Daoy (cell line): ENCODE data around the gene XDH. TPM values are rescaled to one million over a fixed set of nuclear protein-coding genes. Genes with fewer than 3 reads are reported as not detected.

Experiments used
- DNase-seq: peaks from one replicate; pipeline ENCODE4 v3.0.0-alpha.2; 2015; ENCODE audit warnings: low read depth
- total RNA-seq: library from RNA; depleted of rRNA; stranded (reverse); fragments of >200 nt; shearing (Covaris generic); gene quantifications from 2 replicates; pipeline ENCODE4 v1.2.3, GENCODE V29; 2014

Gene XDH
- total RNA-seq, 1 experiment from 2014 or later = 0.97 TPM

DNA sequence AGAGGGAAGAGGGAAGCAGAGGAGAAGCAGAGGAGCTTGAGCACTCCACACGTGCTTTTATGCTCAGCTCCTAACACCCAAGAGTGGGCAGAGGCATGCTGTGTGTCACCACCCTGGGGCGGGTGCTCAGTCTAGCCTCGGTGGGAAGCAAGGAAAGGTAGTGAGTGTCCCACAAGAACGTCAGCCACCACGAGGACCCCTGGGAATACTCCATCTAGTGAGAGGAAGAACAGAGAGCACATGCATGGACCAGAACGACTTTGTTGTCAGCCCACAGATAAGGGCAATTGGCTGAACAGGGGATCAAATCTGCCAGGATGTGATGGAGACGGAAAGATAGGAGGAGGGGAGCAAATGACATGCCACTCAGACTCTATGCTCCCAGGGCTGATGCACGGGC, 83.4 kb downstream of the XDH start:
- no peak for DNase-seq

GRCh38 chr2:31329081-31329625, 85.4 kb downstream of the XDH start:
- DNase-seq = no peak

GRCh38 chr2:31328026-31328425, 86.5 kb downstream of the XDH start:
- DNase-seq = no peak

GRCh38 chr2:31327505-31327904, 87.0 kb downstream of the XDH start:
- DNase-seq = no peak

GRCh38 chr2:31324016-31324633, 90.4 kb downstream of the XDH start:
- DNase-seq = no peak

DNA sequence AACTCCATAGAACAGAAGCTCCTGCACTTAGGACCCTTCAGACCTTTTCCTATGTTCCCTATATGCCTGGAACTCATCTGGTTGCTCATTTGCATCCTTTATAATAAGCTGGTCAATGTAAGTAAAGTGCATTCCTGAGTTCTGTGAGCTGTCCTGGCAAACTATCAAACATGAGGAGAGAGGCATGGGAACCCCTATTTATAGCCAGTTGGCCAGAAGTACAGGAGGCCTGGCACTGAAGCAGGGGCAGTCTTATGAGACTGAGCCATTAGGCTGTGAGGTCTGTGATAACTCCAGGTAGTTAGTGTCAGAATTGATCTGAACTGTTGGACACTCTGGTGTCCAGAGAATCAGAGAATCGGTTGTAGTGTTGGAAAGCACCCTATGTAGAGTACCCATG, 92.2 kb downstream of the XDH start:
- no peak for DNase-seq

- DNase-seq = peak; percentile 72
Measured at GRCh38 chr2:31319406-31320175, 95.0 kb downstream of the XDH start.

DNA sequence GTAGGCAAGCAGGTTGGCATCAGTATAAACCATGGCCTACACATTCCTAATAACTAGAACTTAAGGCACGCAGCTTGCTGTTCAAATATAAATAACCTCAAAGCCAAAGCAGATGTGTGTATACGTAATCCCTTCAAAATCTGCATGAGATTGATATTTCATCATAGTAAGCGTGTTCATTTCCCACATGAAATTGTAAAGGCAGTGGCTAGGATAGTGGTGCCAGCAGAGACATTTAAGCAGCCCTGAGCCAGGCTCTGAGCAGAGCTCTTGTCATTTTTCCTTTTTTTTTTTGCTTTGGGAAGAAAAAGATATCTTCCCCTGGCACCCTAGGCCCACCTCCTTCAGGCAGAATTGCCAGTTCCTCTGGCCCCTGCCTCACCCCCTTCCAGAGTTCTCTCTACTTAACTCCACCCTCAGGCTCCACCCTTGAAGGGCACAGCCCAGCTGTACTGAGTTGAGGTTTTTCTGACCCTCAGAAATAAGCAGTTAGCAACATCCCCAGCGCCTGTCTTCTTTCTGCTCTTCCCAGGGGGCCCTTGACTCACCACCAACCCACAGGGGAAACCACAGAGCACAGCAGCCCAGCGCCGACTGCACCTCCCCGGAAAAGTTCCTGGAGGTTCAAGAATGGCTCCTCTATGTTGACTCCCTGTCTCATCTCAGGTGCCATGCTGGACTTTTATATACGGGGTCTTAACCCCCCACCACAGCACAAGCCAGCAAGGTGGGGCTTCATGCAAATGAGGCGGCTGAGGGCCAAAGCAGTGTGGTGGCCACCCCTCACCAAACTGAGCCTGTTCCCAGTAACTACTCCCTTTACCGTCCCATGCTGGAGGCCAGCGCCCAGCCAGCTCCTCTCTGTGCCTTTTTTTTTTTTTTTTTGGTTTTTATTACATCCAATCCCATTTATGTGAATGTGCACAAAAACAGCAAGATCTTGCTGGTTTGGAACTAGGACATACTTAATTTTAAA, 95.9 kb downstream of the XDH start:
- peak; percentile 93 for DNase-seq

DNA sequence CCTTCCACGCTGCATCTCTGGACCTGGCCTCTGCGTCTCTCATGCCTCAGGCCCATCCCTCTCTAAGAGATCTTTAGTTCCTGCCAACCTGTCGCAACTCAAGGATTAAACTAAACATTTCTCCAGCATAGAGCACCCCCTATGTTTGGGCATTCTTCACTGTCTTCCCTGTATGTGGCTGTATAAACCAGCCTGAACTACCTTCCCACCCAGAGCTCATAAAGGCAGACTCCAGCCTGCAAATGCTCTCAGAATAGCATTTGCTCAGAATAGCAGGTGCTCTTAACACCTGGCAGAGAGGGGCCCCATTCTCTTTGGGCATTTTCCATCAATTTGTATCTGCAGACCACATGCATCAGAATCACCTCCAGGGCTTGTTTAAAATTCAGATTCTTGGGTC, 97.1 kb downstream of the XDH start:
- DNase-seq = no peak

DNA sequence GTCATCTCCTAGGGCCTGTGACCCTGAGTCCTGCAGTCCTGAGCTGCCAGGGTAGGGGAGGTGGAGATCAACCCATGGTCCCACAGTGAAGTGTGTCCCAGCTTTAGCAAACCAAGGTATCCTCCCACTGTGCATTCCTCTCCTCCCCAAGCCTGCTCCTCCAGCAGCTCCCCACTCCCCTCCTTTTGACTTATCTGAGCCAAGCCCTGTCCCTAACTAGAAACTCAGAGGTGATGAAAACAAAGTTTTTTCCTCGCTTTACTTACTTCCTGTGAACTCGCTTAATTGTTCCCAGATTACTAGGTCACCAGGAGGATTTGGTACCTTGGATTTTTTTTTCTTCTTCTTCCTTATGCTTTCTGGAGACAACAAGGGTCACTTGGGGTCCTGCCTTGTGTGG, 99.8 kb downstream of the XDH start:
- no peak for DNase-seq

DNA sequence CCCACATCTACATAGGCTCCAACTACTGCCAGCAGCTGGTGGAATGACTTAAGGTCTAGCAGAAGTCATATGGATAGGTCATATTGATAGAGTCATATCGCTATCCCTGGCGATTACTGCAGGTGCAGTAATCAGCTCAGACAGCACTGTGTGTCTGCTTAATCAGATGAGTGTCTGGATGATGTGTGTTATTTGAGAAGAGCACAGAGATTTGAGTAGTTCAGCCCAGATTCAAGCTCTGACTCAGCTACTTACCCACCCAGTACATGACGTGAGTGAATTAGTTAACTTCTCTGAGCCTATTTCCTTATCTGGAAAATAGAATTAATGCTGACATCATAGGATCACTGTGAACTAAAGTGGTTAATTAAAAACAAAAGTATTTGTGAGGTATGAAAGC, 101.6 kb downstream of the XDH start:
- DNase-seq = peak; percentile 42

GRCh38 chr2:31304816-31305215, 109.7 kb downstream of the XDH start:
- DNase-seq = no peak

GRCh38 chr2:31302940-31303563, 111.5 kb downstream of the XDH start:
- DNase-seq = no peak

- no peak for DNase-seq
Measured at GRCh38 chr2:31300309-31300708, 114.2 kb downstream of the XDH start.

DNA sequence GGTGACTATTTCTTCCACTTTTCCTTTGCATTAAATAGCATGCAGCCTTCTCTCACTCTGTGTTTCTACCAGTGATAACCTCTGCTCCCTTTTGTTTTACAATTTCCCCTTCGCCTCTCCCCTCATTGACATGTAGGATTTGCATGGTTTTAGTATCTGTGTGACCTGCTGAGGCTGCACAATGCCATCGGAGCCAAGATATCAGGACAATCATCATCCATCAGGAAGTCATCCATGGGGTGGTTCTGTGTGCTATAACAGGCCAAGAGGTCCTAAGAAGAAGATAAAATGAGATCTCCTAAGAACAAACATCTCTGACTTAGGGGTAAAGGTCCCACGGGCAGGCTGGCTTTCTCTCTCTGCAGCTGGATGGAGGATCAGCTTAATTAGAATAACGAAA, 115.0 kb downstream of the XDH start:
- DNase-seq = no peak

- peak; percentile 57 for DNase-seq
Measured at GRCh38 chr2:31297751-31298150, 116.8 kb downstream of the XDH start.

DNA sequence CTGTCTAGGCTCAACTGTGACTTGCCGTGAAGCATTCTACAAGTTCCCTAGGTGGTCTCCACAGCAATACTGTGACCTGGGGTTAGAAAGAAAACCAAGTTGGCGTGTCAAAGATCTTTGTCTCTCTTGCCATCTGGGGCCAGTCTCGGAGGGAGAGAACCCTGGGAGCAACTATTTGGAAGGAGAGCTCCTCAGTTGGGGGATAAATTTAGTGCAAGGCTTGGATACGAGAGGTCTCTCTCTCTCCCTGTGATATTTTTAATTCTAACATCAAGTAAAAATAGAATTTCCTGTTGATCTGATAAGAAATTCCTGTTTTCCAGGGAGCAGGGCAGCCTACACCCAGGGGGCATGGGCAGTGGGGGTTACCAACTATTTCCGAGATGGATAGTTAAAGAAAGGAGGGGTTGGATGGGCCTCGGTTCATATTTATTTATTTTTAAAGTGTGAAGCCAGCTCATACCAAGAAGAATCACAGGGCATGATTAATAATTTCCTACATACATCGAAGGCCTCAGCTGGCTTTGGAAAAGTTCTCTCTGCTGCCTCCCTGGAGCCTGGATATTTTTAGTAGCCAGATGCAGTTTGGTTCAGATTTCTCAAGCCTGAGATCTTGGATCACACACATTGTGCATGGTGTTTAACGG, 117.8 kb downstream of the XDH start:
- DNase-seq = no peak

DNA sequence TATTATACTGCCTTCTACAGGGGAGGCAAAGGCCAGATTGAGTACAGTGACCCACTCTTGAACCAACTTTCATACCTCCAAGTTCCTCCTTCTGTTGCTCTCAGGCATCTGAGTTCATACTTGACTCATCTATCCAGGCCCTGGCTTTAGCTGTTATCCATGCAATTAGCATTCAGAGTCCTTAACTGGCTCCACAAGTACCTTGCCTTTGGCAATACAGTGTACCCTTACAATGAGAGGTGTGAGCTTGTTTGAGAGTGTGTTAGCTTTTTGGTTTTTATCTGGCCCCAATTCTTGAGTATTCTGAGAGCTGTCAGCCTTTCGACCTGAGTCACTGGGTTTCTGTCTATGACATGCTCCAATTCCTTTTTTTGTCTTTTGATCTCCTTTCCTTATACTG, 120.3 kb downstream of the XDH start:
- DNase-seq = no peak

DNA sequence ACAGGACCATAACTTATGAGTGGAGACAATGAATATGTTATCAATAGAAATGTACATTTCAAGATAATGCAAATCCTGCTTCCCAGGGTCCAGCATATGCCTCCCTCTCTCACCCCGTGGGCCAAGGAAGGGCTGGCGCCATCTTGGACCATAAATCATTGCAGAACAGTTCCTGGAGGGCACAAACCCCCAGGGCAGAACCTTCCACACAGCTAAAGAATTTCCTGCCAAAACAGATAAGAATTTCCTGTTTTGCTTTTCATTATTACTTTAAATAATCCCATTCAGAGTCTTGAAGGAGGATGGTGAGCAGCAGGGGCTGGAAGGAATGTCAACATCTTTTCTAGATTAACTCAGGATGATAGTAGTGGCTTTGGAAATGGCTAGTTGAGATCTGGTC, 126.9 kb downstream of the XDH start:
- peak; percentile 64 for DNase-seq

DNA sequence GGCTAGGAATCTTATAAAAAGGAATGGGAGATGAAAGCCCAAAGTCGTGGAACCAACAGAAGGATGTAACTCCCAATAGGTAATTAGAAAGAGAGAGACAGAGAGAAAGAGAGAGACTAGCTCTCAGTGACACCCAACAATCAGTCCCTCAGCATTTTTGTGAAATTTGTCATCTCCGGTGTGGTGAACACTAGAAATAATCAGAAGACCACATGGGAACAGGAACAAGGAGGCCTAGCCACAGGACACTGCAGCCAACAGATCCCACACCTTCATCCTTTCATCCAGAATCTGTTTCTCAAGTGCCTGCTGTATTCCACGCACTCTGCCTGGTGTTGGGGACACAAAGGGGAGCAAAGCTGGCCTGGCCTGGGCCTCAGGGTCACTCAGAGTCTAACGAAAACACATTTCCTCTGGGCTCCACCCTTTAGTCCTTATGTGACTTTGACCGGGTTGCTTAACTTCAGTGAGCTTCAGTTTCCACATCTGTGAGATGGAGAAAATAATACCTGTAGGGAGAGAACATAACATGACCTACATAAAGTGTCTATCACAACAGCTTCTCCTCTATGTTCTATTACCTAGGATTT, 127.5 kb downstream of the XDH start:
- peak; percentile 83 for DNase-seq

DNA sequence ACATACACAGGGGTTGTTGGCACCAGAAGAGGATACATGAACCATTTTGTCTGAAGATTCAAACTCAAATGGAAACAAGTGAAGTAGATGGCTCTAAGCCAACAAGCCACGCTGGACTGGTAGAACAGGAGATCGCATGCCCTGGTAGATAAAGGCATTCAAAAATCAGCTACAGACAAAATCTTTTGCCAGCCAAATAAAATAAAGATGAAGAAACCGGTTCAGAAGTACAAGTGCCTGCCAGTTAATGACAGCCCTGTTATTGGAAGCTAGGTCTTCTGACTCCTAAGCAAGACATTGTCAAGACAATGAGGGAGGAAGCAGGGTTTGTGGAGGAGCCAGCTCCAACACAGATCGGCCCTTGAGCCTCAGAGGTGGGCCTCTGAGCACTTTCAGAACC, 128.3 kb downstream of the XDH start:
- no peak for DNase-seq
